GM18861 (cell line): Measurements from ENCODE around the gene PPIP5K1.

Experiments
- ATAC-seq: cut with Tn5 transposase; IDR thresholded peaks from one replicate; pipeline ENCODE4 v1.9.1; 2021; ENCODE audit not compliant: unreplicated experiment

PPIP5K1 gene

GRCh38 chr15:43492673-43493601 lies 97.1 kb downstream of the PPIP5K1 start, which contains the start of gene TP53BP1:
Gene TP53BP1, minus strand, starts transcription at chr15:43493156. Its CDS starts 113 bp downstream, at chr15:43493043.
- ATAC-seq = peak; percentile 90

DNA sequence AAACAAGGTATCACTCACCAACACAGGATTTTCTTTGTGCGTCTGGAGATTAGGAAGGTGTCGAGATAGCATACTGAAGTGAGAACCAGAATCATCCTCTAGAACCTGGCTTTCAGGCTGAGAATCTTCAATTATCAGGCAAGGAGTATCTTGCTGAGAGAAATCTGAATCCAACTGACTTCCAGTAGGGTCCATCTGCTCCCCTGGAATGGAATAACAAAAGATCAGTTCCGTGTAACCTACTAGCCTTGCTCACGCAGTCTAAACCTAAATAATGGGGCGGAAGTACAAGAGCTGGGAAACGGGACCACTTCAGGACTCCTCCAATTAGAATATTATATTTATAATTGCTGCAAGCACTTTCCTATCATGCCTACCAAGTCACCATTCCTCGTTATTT lies 97.7 kb downstream of the PPIP5K1 start:
- no peak for ATAC-seq

GRCh38 chr15:43489191-43489590 lies 100.8 kb downstream of the PPIP5K1 start:
- ATAC-seq = no peak

DNA sequence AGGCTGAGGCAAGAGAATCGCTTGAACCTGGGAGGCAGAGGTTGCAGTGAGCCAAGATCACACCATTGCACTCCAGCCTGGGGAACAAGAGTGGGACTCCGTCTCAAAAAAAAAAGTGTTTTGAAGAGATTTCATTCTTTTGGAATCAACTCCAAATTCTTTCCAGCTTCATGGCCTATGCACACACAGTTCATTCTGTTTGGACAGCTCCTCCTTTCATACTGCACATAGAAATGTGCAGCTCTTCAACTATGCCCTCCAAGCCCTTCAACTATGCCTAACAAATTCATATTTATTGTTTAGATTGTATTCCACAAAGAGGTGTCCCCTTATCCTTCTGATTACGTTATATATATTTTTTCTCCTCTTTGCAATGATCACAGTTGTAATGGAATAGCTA lies 101.2 kb downstream of the PPIP5K1 start:
- no peak for ATAC-seq

GRCh38 chr15:43487271-43487895 lies 102.6 kb downstream of the PPIP5K1 start:
- no peak for ATAC-seq

DNA sequence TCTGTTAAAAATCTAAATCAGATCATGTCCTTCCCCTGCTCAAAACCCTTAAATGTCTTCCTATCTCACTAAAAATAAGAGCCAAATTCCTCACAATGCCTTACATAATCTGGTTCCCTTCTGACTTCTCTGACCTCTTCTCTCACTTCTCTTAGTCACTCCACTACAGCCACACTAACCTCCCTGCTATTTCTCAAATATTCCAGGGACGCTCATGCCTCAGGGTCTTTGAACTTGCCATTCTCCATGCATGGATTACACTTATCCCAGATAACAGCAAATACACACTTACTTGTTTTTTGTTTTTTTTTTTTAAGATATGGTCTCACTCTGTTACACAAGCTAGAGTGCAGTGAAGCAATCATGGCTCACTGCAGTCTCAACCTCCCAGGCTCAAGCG lies 105.6 kb downstream of the PPIP5K1 start:
- ATAC-seq = no peak
